ENCODE results near the gene PAK5. TPM values are rescaled to one million over a fixed set of nuclear protein-coding genes. Genes with fewer than 3 reads are reported as not detected.

Gene PAK5
- total RNA-seq, 1 experiment from 2014 or later: not detected

- TF ChIP-seq REST (IDR thresholded peaks at IDR 0.05; ENCODE audit: low read depth) (no peak), POLR2A (IDR thresholded peaks at IDR 0.05; ENCODE audit: borderline replicate concordance, extremely low read depth, insufficient read depth, insufficient read length) (no peak), EZH2 (IDR thresholded peaks at IDR 0.05) (no peak), FOSL1 (IDR thresholded peaks at IDR 0.05; ENCODE audit: low read depth) (no peak), RAD21 (IDR thresholded peaks at IDR 0.05; ENCODE audit: low read depth) (no peak)
Measured at GRCh38 chr20:9574181-9574580, 264.7 kb downstream of the PAK5 start (continued).

- POLR2A ChIA-PET: no interaction called here
- CTCF ChIA-PET: no interaction called here
- H3K9me2 ChIP-seq (ENCODE audit: insufficient read depth): no peaks in the 10 kb centered on the region
- no peak for DNase-seq (ENCODE audit: low read depth, low spot score)
- no peak overlapping the region for H2AFZ ChIP-seq (ENCODE audit: low read depth, low read length, poor library complexity, severe bottlenecking)
- H3K9ac ChIP-seq (ENCODE audit: low read length): no peak overlapping the region
- H3K4me1 ChIP-seq (ENCODE audit: control insufficient read depth in 1 of 2, insufficient read depth in 2 of 2, low read length in 2 of 2): no peaks in the 10 kb centered on the region
- intact Hi-C loops (cut with micrococcal nuclease): no loop called here
- H4K20me1 ChIP-seq (ENCODE audit: insufficient read depth): no peaks in the 10 kb centered on the region
- H3K4me3 ChIP-seq (replicated peaks in 1 of 2; ENCODE audit: low read depth in 1 of 2, low read length in 2 of 2): no peak overlapping the region
- no peak overlapping the region for H3K4me2 ChIP-seq (ENCODE audit: low read length)
- H3K9me3 ChIP-seq (ENCODE audit: control insufficient read depth in 1 of 2, insufficient read depth in 1 of 2, low read depth in 1 of 2, low read length in 2 of 2): no peaks in the 10 kb centered on the region
- no peak overlapping the region for H3K27ac ChIP-seq (ENCODE audit: low read depth, low read length)
- H3K79me2 ChIP-seq (ENCODE audit: insufficient read depth, low read length): no peaks in the 10 kb centered on the region
- BruUV-seq (replicated peaks): no TSS peak
- H3K36me3 ChIP-seq (ENCODE audit: control insufficient read depth in 1 of 2, insufficient read depth in 2 of 2, low read length in 2 of 2): no peaks in the 10 kb centered on the region
- RAD21 ChIA-PET (ENCODE audit: low non-redundant PET in 1 of 2, low total read pairs in 2 of 2, uncharacterized antibody in 2 of 2, unreplicated experiment in 2 of 2): no interaction called here
- no peak for ATAC-seq
- peaks cover 29% of the 10 kb centered on the region; the same call in 1 of the 2 replicates for H3K27me3 ChIP-seq (ENCODE audit: insufficient read depth, low read length)
- TF ChIP-seq SIN3A (IDR thresholded peaks at IDR 0.05; ENCODE audit: low read depth) (no peak), SRF (IDR thresholded peaks at IDR 0.05; ENCODE audit: low read depth) (no peak), CEBPB (IDR thresholded peaks at IDR 0.05; ENCODE audit: low read depth) (no peak), CBX3 (IDR thresholded peaks at IDR 0.05; ENCODE audit: low read depth) (no peak), CTCF (IDR thresholded peaks at IDR 0.05 in 2 of 3, conservative IDR thresholded peaks at IDR 0.05 in 1 of 3; ENCODE audit: borderline replicate concordance in 1 of 3, insufficient read depth in 1 of 3, low read depth in 2 of 3, low read length in 2 of 3) (no peak), ZBTB33 (IDR thresholded peaks at IDR 0.05; ENCODE audit: extremely low read depth, insufficient replicate concordance, low read length) (no peak), REST (IDR thresholded peaks at IDR 0.05; ENCODE audit: low read depth) (no peak), JUND (IDR thresholded peaks at IDR 0.05) (no peak), RAD21 (IDR thresholded peaks at IDR 0.05; ENCODE audit: low read depth) (no peak), ELF1 (IDR thresholded peaks at IDR 0.05; ENCODE audit: borderline replicate concordance, low read depth) (no peak)
Measured at GRCh38 chr20:9573335-9574151, 265.3 kb downstream of the PAK5 start.
